Measurements from ENCODE around the gene RSAD1. TPM values are rescaled to one million over a fixed set of nuclear protein-coding genes. Genes with fewer than 3 reads are reported as not detected.
"Not testable (repeated sequence)": the region's sequence is repeated elsewhere in the genome, so short reads cannot be mapped to it uniquely, and the experiment has no call there.

RSAD1 gene
- total RNA-seq, 1 donor from 2014 or later = 37.3 TPM

DNA sequence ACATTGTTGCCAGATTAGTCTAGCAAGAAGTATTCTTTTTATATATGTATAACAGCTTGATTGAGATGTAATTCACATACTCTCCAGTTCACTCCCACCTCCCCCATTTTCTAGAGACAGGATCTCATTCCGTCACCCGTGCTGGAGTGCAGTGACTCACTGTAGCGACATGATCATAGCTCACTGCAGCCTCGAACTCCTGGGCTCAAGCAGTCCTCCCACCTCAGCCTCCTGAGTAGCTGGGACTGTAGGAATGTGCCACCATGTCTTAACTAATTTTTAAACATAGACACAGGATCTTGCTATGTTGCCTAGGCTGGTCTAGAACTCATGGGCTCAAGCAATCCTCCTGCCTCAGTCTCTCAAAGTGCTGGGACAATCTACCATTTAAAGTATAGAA is 3.3 kb upstream of the RSAD1 start:
- intact Hi-C loops (cut with DNase I) = loop anchor here (10.0 kb wide), 1 partner anchor 121 kb away; no protein-coding TSS in a partner anchor

DNA sequence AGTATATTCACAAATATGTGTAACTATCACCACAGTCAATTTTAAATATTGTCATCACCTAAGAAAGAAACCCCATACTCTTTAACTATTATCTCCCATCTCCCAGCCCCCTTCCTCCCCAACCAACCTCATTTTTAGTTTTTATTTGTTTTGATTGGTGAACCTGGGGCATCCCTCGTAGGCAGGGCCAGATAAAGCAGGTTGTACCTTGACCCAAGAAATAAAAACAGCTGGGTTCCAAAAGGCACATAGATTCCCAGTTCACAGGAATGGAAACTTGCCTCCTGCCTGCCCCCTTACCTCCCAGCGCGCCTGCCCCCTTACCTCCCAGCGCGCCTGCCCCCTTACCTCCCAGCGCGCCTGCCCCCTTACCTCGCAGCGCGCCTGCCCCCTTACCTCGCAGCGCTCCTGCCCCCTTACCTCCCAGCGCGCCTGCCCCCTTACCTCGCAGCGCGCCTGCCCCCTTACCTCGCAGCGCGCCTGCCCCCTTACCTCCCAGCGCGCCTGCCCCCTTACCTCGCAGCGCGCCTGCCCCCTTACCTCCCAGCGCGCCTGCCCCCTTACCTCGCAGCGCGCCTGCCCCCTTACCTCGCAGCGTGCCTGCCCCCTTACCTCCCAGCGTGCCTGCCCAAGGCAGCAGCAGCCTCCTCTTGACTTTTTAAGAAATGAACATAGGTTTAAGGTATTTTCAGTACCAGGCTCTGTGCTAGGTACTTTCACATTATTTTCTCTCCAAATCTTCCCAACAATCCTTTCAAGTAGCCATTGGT is 2.7 kb upstream of the RSAD1 start:
- intact Hi-C loops (cut with DNase I) = loop anchor here (10.0 kb wide), 1 partner anchor 121 kb away; no protein-coding TSS in a partner anchor
- H3K27ac ChIP-seq; DNase-seq (ENCODE audit: extremely low spot score in 2 of 2); H3K9me3 ChIP-seq; H3K36me3 ChIP-seq; H3K4me3 ChIP-seq; H3K27me3 ChIP-seq: not testable (repeated sequence)
- peaks cover 26% of the 10 kb centered on the region for H3K4me1 ChIP-seq

More for the DNA sequence above, 3.3 kb upstream of the RSAD1 start:
- Histone ChIP-seq H3K27ac (no peak overlapping the region), H3K27me3 (no peaks in the 10 kb centered on the region), H3K36me3 (peaks cover 0 to 8% of the 10 kb centered on the region in 2 donors), H3K9me3 (no peaks in the 10 kb centered on the region), H3K4me3 (no peak overlapping the region), H3K4me1 (peaks cover 29% of the 10 kb centered on the region)
- TF ChIP-seq POLR2A (IDR thresholded peaks at IDR 0.05) (no peak), POLR2AphosphoS5 (IDR thresholded peaks at IDR 0.05; ENCODE audit: insufficient read depth in 1 of 2, low read depth in 1 of 2) (no peak)
- TF ChIP-seq, protein P1, sequence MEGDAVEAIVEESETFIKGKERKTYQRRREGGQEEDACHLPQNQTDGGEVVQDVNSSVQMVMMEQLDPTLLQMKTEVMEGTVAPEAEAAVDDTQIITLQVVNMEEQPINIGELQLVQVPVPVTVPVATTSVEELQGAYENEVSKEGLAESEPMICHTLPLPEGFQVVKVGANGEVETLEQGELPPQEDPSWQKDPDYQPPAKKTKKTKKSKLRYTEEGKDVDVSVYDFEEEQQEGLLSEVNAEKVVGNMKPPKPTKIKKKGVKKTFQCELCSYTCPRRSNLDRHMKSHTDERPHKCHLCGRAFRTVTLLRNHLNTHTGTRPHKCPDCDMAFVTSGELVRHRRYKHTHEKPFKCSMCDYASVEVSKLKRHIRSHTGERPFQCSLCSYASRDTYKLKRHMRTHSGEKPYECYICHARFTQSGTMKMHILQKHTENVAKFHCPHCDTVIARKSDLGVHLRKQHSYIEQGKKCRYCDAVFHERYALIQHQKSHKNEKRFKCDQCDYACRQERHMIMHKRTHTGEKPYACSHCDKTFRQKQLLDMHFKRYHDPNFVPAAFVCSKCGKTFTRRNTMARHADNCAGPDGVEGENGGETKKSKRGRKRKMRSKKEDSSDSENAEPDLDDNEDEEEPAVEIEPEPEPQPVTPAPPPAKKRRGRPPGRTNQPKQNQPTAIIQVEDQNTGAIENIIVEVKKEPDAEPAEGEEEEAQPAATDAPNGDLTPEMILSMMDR (IDR thresholded peaks at IDR 0.05) = no peak
- DNase-seq (ENCODE audit: extremely low spot score in 2 of 2) = no peak

DNA sequence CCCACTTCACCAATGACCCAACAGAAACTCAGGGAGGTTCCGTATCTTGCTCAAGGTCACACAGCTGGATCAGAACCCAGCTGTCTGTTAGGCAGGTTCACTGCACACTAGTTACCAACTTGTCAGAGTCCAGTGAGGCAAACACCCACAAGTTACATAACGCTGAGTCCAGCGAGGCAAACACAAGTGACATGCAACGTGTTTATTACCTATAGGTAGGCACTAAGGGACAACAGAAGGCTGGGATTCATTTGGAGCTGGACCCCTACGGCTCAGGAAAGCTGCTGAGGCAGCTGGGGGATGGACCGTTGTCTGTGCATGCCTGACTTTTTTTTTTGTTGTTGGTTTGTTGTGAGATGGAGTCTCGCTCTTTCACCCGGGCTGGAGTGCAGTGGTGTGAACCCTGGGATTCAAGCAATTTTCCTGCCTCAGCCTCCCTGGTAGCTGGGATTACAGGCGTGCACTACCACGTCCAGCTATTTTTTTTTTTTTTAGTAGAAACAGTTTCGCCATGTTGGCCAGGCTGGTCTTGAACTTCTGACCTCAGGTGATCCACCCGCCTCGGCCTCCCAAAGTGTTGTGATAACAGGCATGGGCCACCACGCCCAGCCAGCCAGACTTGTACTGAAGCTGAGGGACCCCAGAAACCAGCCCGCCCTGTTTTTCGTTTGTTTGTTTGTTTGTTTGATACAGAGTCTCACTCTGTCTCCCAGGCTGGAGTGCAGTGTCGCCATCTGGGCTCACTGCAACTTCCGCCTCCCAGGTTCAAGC is 1.9 kb upstream of the RSAD1 start:
- Histone ChIP-seq H3K4me1 (peaks cover 23% of the 10 kb centered on the region), H3K9me3 (no peaks in the 10 kb centered on the region), H3K27ac (no peak overlapping the region), H3K27me3 (no peaks in the 10 kb centered on the region), H3K4me3 (no peak overlapping the region), H3K36me3 (no peaks in the 10 kb centered on the region)
- intact Hi-C loops (cut with DNase I) = loop anchor here (10.0 kb wide), 1 partner anchor 122 kb away; no protein-coding TSS in a partner anchor
- no peak for TF ChIP-seq POLR2A (IDR thresholded peaks at IDR 0.05)
- TF ChIP-seq, protein P1 (IDR thresholded peaks at IDR 0.05) = no peak
- no peak for TF ChIP-seq POLR2AphosphoS5 (IDR thresholded peaks at IDR 0.05; ENCODE audit: insufficient read depth in 1 of 2, low read depth in 1 of 2)
- DNase-seq (ENCODE audit: extremely low spot score in 2 of 2) = no peak

DNA sequence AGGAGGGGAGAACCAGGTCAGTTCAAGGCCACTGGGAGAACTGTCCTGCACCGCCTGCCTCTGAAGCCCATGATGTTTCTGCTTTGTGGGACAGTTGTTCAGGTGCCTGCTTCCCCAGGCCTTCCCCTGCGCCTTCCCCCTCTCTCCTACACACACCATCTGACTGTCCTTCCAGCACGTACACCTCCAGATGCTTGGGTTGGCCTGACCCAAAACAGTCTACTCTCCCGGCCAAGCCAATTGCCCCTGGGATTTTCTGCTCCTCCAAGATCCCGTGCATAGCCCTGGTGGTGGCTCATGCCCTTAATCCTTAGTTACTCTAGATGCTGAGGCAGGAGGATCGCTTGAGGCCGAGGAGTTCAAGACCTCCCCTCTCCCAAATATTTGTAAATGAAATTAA is 684 bp upstream of the RSAD1 start:
- peaks cover 29% of the 10 kb centered on the region for H3K4me1 ChIP-seq
- peak overlapping the region; percentile 60 to 81 for H3K4me3 ChIP-seq
- H3K9me3 ChIP-seq = no peaks in the 10 kb centered on the region
- TF ChIP-seq POLR2A (IDR thresholded peaks at IDR 0.05) (no peak), POLR2AphosphoS5 (IDR thresholded peaks at IDR 0.05; ENCODE audit: insufficient read depth in 1 of 2, low read depth in 1 of 2) (no peak)
- TF ChIP-seq, protein P1 (IDR thresholded peaks at IDR 0.05) = no peak
- intact Hi-C loops (cut with DNase I) = loop anchor here (10.0 kb wide), 1 partner anchor 123 kb away; no protein-coding TSS in a partner anchor
- peak overlapping the region; percentile 80 for H3K27ac ChIP-seq
- DNase-seq (ENCODE audit: extremely low spot score in 2 of 2) = no peak
- no peaks in the 10 kb centered on the region for H3K27me3 ChIP-seq
- no peaks in the 10 kb centered on the region for H3K36me3 ChIP-seq

DNA sequence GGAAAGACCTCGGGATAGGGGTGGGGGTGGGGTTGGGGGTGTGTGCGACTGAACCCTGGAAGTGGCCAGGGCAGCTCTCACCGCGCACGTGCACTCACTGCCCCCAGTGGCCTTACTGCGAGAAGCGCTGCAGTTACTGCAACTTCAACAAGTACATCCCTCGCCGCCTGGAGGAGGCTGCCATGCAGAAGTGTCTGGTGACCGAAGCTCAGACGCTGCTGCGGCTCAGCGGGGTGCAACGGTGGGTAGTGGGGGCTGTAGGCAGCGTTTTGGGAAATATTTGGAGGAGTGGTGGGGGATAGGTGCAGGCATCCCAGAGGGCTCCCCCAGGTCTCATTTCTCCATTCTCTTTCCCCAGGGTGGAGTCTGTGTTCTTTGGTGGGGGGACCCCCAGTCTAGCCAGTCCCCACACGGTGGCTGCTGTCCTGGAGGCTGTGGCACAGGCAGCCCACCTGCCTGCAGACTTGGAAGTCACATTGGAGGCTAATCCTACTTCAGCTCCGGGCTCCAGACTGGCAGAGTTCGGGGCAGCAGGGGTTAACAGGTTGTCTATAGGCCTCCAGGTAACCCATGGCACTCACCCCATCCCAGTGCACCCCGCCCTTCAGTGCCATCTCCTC is 972 bp downstream of the RSAD1 start:
- Histone ChIP-seq H3K36me3 (peaks cover 0 to 11% of the 10 kb centered on the region in 2 donors), H3K27ac (peak overlapping the region; percentile 80), H3K27me3 (no peaks in the 10 kb centered on the region), H3K9me3 (no peaks in the 10 kb centered on the region), H3K4me1 (peaks cover 29% of the 10 kb centered on the region), H3K4me3 (peak overlapping the region; percentile 60 to 81)
- DNase-seq (ENCODE audit: extremely low spot score in 2 of 2) = no peak
- intact Hi-C loops (cut with DNase I) = loop anchor here (5.0 to 10.0 kb wide), 3 partner anchors 63 to 365 kb away; no protein-coding TSS in a partner anchor
- peak in 1 of 2 donors; percentile 2 for TF ChIP-seq POLR2AphosphoS5 (IDR thresholded peaks at IDR 0.05; ENCODE audit: insufficient read depth in 1 of 2, low read depth in 1 of 2)
- TF ChIP-seq, protein P1 (IDR thresholded peaks at IDR 0.05) = peak in 1 of 3 experiments; percentile 18
- no peak for TF ChIP-seq POLR2A (IDR thresholded peaks at IDR 0.05)

Measured in vagina (tissue), 2 donors.